Activated CD8-positive, alpha-beta memory T cell treated with anti-CD3 and anti-CD28 coated beads, Interleukin-2, amount 10 ng/mL, durations not matched to agents 7 days and 5 days (primary cell): ENCODE data around the gene DKC1. TPM values are rescaled to one million over a fixed set of nuclear protein-coding genes. Genes with fewer than 3 reads are reported as not detected.
"Not testable (repeated sequence)": the region's sequence is repeated elsewhere in the genome, so short reads cannot be mapped to it uniquely, and the experiment has no call there.

Experiments used
- ATAC-seq: fragments of 150-1000 bp; cut with Tn5 transposase; one replicate; pipeline ENCODE4 v1.10.0; 2021; ENCODE audit warnings: moderate library complexity
- CTCF ChIA-PET: fragments of 350-600 bp; sonication (Branson Sonifier 250); formaldehyde crosslinking; loops from one replicate; lab custom pipeline; 2021; ENCODE audit warnings: antibody characterized with exemption; lab: Charles Lee
- DNase-seq: peaks from one replicate; pipeline ENCODE4 v3.0.0-alpha.2; 2020
- H3K27ac Mint-ChIP-seq: one replicate; pipeline ENCODE4 v1.8.0; 2021; ENCODE audit warnings: mild to moderate bottlenecking, mixed read lengths
- H3K27me3 Mint-ChIP-seq: one replicate; pipeline ENCODE4 v1.8.0; 2021; ENCODE audit warnings: mixed read lengths
- H3K36me3 Mint-ChIP-seq: one replicate; pipeline ENCODE4 v1.8.0; 2021; ENCODE audit warnings: mild to moderate bottlenecking, mixed read lengths
- H3K4me1 Mint-ChIP-seq: one replicate; pipeline ENCODE4 v1.8.0; 2021; ENCODE audit warnings: mixed read lengths
- H3K4me3 Mint-ChIP-seq: one replicate; pipeline ENCODE4 v1.8.0; 2021; ENCODE audit warnings: mild to moderate bottlenecking, moderate library complexity, mixed read lengths
- H3K9me3 Mint-ChIP-seq: one replicate; pipeline ENCODE4 v1.8.0; 2022; ENCODE audit warnings: low read depth, mixed read lengths
- total RNA-seq, 2 experiments: library from RNA; stranded (reverse); gene quantifications; one replicate each; pipeline ENCODE4 v1.2.3, GENCODE V29; 2021

Gene DKC1
- total RNA-seq, 2 experiments from 2014 or later = 81.0 to 116 TPM

DNA sequence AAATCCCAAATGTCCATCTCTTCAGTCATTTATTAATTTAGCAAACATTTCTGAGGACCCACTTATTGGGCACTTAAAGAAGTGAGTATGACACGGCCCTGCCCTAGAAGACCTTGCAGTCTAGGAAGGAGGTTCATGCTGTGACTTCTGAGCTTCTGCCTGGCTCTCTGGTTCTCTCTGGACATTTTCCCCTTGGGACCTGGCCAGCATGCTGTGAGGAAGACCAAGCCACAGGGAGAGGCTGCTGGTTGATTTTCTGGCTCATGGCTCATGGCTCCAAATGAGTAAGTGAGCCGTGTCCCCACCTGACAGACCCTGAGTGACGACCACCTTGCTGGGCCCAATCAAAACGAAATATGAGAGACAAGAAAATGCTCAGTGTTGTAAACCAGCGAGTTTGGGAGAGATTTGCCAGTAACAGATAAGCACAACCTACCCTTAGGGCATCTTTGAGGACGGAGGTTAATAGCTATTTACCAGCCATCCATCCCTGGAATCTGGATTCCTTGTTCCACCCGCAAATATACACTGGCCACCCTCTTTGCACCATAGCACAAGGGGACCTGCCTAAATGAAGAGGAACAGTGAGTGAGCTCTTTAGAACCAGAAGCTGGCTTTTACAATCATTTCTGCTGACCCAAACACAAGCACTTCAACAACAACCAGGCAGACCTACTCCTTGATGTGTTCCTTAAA is 41.7 kb downstream of the DKC1 start:
- peak overlapping the region; percentile 75 for H3K4me3 Mint-ChIP-seq
- no peak for DNase-seq
- CTCF ChIA-PET = interaction anchor here (0.8 to 1.2 kb wide), 2 partner anchors 40 to 42 kb away, joined by 3 read pairs; no protein-coding TSS in a partner anchor
- no peaks in the 10 kb centered on the region for H3K9me3 Mint-ChIP-seq
- no peaks in the 10 kb centered on the region for H3K27me3 Mint-ChIP-seq
- H3K36me3 Mint-ChIP-seq = peaks cover 3% of the 10 kb centered on the region
- peaks cover 56% of the 10 kb centered on the region for H3K4me1 Mint-ChIP-seq
- ATAC-seq = no peak
- peak overlapping the region; percentile 40 for H3K27ac Mint-ChIP-seq

DNA sequence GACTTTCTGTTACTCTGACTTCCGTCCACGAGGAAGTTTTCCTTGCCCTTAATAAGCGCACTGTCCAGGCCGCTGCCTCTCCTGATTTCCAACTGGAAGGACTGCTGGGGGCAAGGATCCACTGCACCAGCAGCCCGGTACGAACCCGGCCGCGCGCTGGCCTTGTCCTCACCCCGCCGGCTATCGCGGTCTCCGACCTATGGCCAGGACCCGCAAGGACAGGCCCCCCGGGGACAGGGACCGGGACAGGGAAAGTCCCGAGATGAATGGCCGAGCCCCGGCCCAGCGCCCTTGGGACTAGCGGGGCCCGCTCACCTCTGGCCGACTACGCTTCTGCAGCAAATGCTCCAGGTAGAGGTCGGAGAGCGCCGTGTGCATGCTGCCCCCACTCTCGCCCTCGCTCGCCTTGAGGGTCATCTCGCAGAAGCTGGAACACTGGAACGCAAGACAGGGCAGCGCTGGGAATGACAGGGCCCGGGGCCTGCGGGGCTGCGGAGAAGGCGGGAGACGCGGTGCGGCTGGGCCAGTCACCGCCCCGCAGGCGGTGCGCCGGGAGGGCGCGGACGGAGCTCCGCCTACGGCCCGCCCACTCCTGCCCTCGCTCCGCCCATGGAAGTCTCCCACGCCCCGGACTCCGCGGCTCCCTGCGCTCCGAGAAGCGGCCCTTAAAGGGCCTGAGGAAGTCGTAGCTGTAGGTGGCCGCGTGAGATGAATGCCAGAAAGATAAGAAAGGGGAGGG is 42.5 kb downstream of the DKC1 start, which contains the start of gene MPP1:
Gene MPP1, minus strand, starts transcription at position 529 of the 739 bp plus-strand sequence. Its CDS starts 112 bp downstream, at position 417.
- DNase-seq (peak; percentile 80), ATAC-seq (peak; percentile 98)
- H3K4me3 Mint-ChIP-seq = peak within 1 kb of the TSS; percentile 75
- no peaks in the 10 kb centered on the region for H3K9me3 Mint-ChIP-seq
- peaks cover 2% of the 10 kb centered on the region for H3K36me3 Mint-ChIP-seq
- peak within 1 kb of the TSS; percentile 66 for H3K27ac Mint-ChIP-seq
- peaks cover 54% of the 10 kb centered on the region for H3K4me1 Mint-ChIP-seq
- CTCF ChIA-PET = interaction anchor here (0.8 to 1.2 kb wide), 4 partner anchors 8 to 46 kb away, joined by 3 to 5 read pairs (median 3); no protein-coding TSS in a partner anchor
- no peaks in the 10 kb centered on the region for H3K27me3 Mint-ChIP-seq

DNA sequence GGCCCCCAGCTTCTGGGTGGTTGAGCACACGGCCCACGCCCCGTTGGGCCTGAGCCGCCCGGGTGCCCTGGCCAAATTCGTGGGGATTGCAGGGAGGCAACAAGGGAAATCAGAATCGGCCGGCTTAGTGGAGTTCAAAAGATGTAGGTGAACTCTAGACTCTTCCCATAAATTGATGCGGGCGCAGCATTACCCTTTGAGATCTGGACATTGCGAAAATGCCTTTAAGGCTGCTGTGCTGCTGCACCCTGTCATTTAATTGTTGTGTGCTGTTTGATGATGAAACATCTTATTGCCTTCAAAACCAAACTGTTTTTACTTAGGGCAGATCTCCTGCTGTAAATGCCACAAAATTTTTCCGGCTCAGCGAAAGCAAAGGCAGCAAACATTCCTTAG is 43.0 kb downstream of the DKC1 start:
- Mint-ChIP-seq H3K4me1 (peaks cover 51% of the 10 kb centered on the region), H3K27ac (peak overlapping the region; percentile 66)

DNA sequence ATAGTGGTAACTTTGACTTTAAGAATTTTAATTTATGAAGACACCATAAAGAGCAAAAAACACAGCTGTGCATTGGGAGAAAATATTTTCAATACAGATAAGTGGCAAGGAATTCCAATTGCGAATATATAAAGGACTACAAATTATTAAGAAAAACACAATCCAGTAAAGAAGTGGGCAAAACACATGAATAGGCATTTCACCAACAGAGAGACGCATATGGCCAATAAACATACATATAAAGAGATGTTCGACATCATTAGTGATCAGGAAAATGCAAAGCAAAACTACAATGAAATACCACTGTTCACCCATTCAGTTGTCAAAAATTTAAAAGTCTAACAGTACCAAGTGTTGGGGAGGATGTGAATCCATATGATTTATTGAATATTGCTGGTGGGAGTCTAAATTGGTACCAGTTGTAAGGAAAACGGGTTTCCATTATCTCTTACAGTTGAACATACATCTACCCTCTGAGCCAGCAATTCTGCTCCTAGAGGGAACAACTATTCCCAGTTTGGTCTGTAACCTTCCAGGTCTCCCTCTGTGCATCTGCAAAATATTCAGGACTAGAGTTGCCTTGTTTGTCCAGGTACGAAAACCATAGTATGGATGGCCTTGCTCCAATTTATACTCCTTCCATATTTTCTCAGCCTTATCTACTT is 44.3 kb downstream of the DKC1 start:
- no peak for ATAC-seq
- Mint-ChIP-seq H3K4me3 (no peak overlapping the region), H3K9me3 (no peaks in the 10 kb centered on the region), H3K27ac (no peak overlapping the region), H3K4me1 (peaks cover 42% of the 10 kb centered on the region), H3K27me3 (no peaks in the 10 kb centered on the region), H3K36me3 (no peaks in the 10 kb centered on the region)
- CTCF ChIA-PET = no interaction called here
- DNase-seq = no peak

More for the DNA sequence above, 43.0 kb downstream of the DKC1 start:
- CTCF ChIA-PET = interaction anchor here (0.8 to 1.2 kb wide), 3 partner anchors 9 to 46 kb away, joined by 3 to 5 read pairs (median 3); no protein-coding TSS in a partner anchor
- peaks cover 2% of the 10 kb centered on the region for H3K36me3 Mint-ChIP-seq
- no peaks in the 10 kb centered on the region for H3K27me3 Mint-ChIP-seq
- H3K4me3 Mint-ChIP-seq = peak overlapping the region; percentile 75
- ATAC-seq = no peak
- no peaks in the 10 kb centered on the region for H3K9me3 Mint-ChIP-seq
- no peak for DNase-seq

DNA sequence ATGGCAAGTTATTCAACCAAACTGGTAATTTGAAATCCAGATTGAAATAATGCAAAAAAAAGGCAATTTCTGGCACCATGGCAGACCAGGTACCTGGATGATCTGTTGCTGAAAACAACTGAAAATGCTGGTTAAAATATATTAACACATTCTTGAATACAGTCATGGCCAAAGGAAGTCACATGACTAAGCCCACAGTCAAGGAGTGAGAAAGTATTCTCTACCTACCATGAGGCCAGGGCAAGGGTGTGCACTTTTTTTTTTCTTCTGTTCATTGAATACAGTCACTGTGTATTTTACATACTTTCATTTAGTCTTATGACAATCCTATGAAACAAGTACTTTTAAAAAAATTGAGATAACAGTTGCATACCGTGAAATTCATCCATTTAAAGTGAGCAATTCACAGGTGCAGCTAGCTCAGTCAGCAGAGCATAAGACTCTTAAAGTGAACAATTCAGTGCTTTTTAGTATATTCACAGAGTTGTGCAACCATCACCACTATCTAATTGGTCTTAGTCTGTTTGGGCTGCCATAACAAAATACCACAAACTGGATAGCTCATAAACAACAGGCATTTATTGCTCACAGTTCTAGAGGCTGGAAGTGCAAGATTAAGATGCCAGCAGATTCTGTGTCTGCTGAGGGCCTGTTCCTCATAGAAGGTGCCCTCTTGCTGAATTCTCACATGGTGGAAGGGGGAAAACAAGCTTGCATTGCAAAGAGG is 47.4 kb downstream of the DKC1 start:
- Mint-ChIP-seq H3K9me3 (no peaks in the 10 kb centered on the region), H3K4me3 (no peak overlapping the region), H3K4me1 (peaks cover 17% of the 10 kb centered on the region), H3K36me3 (no peaks in the 10 kb centered on the region), H3K27me3 (peaks cover 14% of the 10 kb centered on the region), H3K27ac (no peak overlapping the region)
- CTCF ChIA-PET = no interaction called here
- no peak for DNase-seq
- no peak for ATAC-seq

DNA sequence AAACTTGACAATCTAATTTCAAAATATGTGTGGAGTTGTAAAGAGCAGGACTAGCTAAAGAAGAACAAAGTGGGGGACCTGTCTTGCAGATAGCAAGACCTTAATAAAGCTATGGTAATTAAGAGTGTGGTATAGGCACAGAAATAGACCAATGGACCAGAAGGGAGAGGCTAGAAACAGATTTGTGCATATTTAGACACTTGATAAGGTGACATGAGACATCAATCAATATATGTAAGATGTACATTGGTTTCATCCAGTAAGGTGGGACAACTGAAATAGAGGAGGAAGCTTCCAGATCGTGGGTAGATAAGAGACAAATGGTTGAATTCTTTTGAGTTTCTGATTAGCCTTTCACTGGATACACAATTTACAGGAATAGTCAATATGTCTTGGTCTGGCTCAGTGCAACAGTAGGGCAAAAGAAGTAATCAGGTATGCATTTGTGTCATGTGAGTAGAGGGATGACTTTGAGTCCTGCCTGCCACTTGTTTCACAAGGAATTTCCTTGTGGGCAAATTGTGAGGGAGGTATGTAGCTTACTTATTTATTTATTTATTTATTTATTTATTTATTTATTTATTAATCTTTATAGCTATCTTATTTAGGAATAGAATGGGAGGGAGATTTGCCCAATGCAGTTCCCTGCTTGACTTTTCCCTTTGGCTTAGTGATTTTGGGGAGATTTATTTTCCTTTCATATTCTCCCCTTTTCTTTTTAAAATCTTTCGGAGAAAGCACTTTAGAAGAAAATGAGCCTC is 49.9 kb downstream of the DKC1 start:
- H3K27ac Mint-ChIP-seq = no peak overlapping the region
- H3K9me3 Mint-ChIP-seq = no peaks in the 10 kb centered on the region
- H3K4me3 Mint-ChIP-seq = no peak overlapping the region
- H3K4me1 Mint-ChIP-seq = peaks cover 12% of the 10 kb centered on the region
- DNase-seq = no peak
- no peaks in the 10 kb centered on the region for H3K36me3 Mint-ChIP-seq
- no peak for ATAC-seq
- peaks cover 22% of the 10 kb centered on the region for H3K27me3 Mint-ChIP-seq
- CTCF ChIA-PET = interaction anchor here (1.0 to 1.3 kb wide), 2 partner anchors 28 to 63 kb away, joined by 3 read pairs; no protein-coding TSS in a partner anchor

DNA sequence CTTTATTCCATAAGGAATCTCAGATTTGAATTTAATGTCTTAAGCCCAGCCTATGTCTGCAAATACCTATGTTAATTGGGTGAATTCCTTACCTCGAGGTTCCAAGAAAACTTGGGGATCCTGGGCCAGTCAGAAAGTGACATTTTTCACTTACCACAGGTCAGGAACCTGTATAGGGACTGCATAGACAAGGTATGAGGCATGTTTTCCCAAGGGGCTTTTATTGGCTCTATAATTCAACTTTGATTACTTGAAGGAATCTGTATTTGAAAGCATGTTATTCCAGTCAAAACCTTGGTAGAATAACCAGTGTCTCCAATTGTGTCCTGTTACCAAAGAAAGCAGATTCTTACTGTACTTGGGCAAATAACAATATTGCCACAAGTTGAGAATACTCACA is 51.1 kb downstream of the DKC1 start:
- CTCF ChIA-PET = no interaction called here
- H3K9me3 Mint-ChIP-seq = no peaks in the 10 kb centered on the region
- no peak overlapping the region for H3K27ac Mint-ChIP-seq
- H3K4me3 Mint-ChIP-seq = no peak overlapping the region
- DNase-seq = no peak
- peaks cover 12% of the 10 kb centered on the region for H3K4me1 Mint-ChIP-seq
- H3K27me3 Mint-ChIP-seq = peaks cover 22% of the 10 kb centered on the region
- no peaks in the 10 kb centered on the region for H3K36me3 Mint-ChIP-seq
- ATAC-seq = no peak

DNA sequence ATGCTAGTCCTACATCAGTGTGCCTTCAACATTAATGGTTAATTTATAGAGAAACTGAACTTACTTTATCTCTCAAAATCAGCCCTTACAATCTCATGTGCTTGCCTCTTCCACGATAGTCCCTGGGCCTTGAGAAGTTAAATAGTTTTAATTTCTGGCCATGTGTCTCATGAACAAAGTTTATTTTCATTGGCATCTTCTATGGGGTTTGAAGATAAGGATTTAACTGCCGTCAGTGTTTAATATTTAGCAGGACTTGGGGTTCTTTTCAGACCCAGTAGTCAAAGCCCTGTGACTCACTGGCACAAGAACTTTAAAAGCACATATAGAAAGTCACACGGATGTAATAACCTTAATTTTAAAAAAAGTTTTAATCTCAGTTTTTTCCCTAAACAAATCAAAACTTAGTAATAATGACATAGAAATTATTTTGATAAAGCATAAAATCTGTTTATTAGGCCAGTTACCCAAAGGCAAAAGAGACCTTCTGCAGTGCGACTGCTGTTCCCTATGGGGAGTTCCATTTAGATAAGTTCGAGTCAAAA is 52.7 kb downstream of the DKC1 start:
- CTCF ChIA-PET = no interaction called here
- ATAC-seq (no peak), DNase-seq (no peak)
- Mint-ChIP-seq H3K4me3 (no peak overlapping the region), H3K36me3 (no peaks in the 10 kb centered on the region), H3K27me3 (peaks cover 26% of the 10 kb centered on the region), H3K27ac (no peak overlapping the region), H3K9me3 (no peaks in the 10 kb centered on the region), H3K4me1 (peaks cover under 1% of the 10 kb centered on the region)

DNA sequence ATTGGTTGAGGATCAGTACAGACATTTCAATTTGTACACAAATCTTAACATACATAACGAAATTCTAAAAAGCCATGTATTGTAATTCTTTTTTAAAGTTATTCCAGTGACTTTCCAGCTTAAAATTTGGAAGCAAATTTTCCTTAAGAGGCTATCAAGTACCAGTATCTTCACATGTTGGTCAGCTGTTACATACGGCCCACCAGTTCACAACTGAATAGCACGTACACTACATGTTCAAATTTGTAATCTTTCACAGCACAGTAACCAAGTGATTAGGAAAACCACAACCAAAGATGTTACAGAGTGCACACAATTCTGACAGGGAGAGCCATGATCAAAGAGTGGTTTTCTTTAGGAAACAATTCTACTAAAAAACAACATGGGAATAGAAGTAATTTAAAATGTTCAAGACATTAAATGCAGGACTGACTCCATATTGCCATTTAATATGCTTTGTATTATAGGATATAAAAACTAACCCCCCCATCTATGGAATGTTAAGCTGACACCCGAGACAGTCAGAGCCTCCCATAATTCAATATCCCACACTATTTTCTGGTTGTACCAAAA is 53.7 kb downstream of the DKC1 start:
- CTCF ChIA-PET, H3K9me3 Mint-ChIP-seq, H3K36me3 Mint-ChIP-seq, H3K4me3 Mint-ChIP-seq, ATAC-seq, DNase-seq, H3K27ac Mint-ChIP-seq, H3K4me1 Mint-ChIP-seq: not testable (repeated sequence)
- H3K27me3 Mint-ChIP-seq = peaks cover 27% of the 10 kb centered on the region

DNA sequence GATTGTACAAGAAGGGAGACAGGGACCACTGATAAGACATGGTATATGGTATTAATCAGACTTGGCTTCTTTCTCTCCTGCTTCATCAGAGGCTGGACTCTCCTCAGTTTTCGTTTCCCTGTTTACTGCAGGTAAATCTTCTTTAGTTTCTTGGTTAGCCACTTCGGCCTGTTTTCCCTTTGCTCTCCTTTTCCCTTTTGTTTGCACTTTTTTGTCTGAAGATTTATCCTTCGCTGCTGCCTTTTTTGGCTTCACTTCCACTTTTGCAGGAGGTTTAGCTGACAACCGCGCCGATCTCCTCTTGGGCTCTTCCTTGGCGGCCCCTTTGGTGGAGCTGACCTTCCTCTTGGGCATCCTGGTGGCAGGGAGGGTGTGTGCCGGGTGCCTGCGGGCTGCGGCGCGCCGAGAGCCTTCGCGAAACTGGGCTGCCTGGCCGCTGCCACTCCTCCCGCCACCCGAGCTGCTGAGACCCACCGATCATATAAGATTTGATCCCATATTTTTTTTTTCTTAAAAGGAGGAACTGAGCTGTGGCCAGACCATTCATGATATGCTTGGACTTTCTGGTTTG is 54.5 kb downstream of the DKC1 start:
- DNase-seq, H3K4me1 Mint-ChIP-seq, H3K4me3 Mint-ChIP-seq, H3K36me3 Mint-ChIP-seq, CTCF ChIA-PET, H3K27ac Mint-ChIP-seq, ATAC-seq, H3K9me3 Mint-ChIP-seq: not testable (repeated sequence)
- H3K27me3 Mint-ChIP-seq = peaks cover 26% of the 10 kb centered on the region

DNA sequence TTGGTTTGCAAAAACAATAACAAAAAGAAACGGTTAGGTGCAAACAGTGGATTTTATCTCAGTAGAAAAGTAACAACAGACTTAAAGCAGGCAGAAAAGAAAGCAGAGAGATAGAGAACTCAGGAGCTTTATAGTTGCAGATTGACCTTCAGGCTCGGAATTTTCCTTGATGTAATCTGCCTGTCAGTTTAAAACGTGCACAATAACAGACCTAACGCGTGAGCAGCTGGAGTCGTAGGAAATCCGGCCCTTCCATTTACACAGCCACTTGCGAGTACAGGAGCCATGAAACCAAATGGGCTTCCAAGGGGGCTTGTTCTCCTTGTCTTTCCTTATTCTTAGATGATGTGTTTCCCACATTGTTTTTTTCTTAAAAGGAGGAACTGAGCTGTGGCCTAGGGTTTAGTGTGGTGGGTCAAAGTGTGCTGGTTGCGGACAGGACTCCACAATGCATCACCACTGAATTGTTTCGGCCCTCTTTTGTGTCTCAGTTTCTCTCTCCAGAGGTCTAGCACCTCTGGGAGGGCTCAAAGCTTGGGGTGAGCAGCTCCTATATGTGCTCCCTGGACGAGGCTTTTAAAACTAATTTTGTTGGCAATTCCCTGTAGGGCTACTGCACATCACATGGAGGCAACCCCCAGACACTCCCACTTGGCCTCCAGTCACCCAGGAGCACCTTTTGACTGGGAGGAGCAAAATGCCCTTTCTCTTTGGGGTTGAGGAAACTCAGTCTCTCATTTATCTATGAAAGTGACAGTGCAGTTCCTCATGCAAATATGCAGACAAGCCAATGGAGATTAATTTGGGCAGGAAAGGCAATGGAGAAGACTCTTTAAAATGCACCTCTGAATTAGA is 56.5 kb downstream of the DKC1 start:
- CTCF ChIA-PET = no interaction called here
- no peak overlapping the region for H3K4me3 Mint-ChIP-seq
- no peak overlapping the region for H3K27ac Mint-ChIP-seq
- H3K9me3 Mint-ChIP-seq = no peaks in the 10 kb centered on the region
- ATAC-seq = no peak
- H3K27me3 Mint-ChIP-seq = peaks cover 20% of the 10 kb centered on the region
- DNase-seq = no peak
- no peaks in the 10 kb centered on the region for H3K36me3 Mint-ChIP-seq
- H3K4me1 Mint-ChIP-seq = no peaks in the 10 kb centered on the region
